Kidney glomerular epithelial cell (primary cell): Measurements from ENCODE around the gene NXPH4.

Experiments
- DNase-seq: peaks from one replicate; lab custom pipeline; 2025; lab: John Stamatoyannopoulos, UW

Gene NXPH4

DNA sequence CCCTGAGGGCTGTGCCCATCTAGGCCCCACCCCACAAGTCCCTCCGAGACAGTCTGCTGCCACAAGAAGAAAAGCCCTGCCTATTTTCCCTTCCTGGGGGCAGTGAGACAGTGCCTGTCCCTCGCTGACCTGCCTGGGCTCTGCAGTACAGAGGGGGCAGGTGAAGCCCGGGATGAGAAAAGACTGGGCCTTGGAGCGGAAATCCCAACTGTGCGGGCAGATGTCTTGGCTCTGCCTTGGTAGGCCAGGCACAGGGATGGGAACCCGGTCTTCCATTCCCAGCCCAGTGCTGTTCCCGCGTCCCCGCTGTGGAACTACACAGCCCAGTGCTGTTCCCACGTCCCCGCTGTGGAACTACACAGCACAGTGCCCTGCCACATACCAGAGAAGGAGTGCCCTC is 12.8 kb upstream of the NXPH4 start:
- no peak for DNase-seq

DNA sequence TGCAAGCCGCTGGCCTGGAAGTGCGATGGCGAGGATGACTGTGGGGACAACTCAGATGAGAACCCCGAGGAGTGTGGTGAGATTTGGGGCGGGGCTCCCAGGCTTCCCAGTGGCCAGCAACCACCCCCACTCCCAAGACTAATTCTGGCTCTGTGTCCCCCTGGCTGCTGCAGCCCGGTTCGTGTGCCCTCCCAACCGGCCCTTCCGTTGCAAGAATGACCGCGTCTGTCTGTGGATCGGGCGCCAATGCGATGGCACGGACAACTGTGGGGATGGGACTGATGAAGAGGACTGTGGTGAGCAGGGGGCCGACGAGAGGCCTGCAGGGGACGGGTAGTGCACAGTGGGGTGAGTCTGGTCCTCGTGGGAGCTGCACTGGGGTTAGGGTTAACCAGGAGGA is 12.1 kb upstream of the NXPH4 start:
- no peak for DNase-seq

DNA sequence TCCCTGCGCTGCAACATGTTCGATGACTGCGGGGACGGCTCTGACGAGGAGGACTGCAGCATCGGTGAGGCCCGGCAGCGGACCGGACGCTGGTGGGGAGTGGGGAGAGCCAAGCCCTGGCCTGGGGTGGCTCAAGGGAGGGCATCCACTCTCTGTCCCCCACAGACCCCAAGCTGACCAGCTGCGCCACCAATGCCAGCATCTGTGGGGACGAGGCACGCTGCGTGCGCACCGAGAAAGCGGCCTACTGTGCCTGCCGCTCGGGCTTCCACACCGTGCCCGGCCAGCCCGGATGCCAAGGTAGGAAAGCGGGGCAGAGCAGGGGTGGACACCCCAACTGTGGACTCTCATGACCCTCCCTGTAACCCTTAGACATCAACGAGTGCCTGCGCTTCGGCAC is 11.4 kb upstream of the NXPH4 start:
- no peak for DNase-seq

DNA sequence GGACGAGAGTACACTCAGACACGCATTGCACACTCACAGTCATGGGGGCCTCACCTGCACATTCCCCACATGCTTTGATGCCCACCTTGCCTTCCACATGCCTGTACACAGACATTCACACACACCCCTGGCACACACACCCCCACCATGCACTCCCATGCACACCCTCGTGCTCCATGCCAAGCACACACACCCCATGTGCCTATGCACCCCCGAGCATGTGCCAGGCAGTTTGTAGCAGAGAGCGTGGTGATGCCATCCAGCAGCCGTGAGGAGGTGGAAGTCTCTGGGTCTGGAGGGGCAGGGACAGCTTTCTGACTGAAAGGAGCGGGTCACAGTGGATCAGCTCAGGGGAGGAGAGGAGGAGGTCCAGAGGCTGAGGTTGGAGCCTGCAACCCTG is 10.7 kb upstream of the NXPH4 start:
- no peak for DNase-seq

DNA sequence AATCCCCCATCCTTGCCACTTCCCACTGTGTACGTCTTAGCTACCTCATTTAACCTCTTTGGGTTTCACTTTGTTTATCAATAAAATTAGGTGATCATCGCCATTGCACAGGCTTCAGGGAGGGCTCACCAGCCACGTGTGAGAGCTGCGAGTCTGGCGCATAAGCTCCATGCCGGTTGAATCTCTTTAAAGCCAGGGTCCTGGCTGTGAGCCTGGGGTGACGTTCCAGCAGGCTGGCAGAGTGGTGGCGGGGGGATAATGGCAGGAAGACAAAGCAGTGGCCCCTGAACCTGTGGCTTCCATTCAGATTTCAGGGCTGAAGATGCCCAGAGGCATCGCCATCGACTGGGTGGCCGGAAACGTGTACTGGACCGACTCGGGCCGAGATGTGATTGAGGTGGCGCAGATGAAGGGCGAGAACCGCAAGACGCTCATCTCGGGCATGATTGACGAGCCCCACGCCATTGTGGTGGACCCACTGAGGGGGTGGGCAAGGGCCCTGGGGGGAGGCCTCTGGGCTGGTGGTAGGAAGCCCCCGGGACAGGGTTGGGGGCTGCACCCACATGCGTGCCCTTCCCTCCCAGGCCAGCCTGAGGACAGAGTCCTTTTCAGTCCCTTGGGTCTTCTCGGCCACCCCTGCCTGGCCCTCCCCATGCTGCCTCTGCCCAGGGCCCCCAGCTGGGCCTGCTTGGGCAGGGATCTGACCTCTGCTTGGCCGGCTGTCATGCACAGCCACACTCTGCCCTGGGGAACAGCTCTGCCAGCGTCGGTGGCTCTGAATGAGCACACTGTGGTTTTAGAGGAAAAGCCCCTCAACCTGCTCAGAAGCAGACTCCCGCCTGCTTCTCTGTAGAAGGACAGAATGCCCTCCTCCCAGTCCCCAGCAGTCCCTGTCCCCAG is 8.6 kb upstream of the NXPH4 start:
- DNase-seq = no peak

DNA sequence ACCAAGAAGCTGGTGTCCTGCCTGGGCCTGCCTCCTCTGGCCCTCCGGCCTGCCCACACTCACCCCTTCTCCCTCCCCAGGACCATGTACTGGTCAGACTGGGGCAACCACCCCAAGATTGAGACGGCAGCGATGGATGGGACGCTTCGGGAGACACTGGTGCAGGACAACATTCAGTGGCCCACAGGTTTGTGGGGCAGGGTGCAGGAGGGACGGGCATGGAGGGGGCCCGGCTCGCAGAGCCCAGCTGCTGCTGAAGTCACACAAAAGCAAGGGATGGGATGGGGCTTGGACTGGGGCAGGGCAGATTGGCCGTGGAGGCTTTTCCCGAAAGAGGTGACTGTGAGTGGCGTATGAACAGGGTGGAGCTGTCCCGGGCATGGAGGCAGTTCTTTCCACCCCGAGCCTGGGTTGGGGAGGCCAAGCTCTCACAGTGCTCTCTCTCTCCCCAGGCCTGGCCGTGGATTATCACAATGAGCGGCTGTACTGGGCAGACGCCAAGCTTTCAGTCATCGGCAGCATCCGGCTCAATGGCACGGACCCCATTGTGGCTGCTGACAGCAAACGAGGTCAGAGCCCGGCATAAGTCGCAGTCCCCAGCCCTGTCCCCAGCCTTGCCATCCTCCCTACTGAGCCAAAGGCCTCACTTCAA is 7.8 kb upstream of the NXPH4 start:
- no peak for DNase-seq

DNA sequence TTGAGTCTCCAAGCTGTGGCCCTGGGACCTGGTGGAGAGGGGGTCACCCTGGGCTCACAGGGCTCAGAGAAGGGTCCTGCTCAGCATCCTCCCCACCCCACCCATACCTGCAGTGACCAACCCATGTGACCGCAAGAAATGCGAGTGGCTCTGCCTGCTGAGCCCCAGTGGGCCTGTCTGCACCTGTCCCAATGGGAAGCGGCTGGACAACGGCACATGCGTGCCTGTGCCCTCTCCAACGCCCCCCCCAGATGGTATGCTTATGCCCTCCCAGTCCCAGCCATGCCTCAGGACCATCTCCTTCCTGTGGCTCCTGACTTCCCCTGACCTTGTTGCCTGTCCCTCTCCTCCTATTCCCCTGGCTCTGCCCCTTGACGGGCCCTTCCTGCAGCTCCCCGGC is 6.7 kb upstream of the NXPH4 start:
- DNase-seq = no peak

DNA sequence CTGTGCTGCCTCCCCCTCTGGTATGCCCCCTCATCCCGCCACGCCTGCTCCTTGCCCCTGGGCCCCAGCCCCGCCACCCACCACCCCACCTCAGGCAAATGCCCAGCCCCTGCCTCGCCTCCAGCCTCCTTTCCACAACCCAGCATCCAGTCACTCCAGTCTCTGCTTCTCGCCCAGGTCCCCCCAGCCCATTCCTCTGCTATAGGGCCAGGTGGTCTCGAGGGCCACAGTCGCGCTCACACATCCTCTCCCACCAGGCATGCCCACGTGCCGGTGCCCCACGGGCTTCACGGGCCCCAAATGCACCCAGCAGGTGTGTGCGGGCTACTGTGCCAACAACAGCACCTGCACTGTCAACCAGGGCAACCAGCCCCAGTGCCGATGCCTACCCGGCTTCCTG is 6.1 kb upstream of the NXPH4 start:
- DNase-seq = no peak

DNA sequence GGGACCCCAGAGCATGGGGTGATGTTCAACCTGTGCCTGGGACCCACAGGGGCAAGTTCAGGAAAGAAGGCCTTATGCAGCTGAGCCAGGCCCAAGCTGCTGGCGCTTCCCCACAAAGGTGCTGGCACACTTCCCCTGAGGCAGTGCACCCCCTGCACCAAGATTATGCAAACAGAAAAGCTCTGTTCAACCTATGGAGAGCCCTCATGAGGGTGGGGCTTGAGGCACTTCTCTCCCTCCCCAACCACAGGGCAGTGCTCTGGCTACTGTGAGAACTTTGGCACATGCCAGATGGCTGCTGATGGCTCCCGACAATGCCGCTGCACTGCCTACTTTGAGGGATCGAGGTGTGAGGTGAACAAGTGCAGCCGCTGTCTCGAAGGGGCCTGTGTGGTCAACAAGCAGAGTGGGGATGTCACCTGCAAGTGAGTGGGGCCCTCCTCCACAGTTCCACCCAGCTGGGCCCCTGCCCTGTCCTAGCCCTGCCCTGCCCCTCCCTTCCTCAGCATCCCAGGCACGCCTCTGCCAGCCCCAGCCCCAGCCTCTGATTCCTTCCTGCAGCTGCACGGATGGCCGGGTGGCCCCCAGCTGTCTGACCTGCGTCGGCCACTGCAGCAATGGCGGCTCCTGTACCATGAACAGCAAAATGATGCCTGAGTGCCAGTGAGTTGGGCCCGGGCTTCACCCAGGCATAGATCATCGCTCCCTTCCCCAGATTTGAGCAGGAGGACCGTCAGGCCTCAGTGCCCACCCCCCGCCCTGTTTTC is 5.5 kb upstream of the NXPH4 start:
- DNase-seq = no peak

DNA sequence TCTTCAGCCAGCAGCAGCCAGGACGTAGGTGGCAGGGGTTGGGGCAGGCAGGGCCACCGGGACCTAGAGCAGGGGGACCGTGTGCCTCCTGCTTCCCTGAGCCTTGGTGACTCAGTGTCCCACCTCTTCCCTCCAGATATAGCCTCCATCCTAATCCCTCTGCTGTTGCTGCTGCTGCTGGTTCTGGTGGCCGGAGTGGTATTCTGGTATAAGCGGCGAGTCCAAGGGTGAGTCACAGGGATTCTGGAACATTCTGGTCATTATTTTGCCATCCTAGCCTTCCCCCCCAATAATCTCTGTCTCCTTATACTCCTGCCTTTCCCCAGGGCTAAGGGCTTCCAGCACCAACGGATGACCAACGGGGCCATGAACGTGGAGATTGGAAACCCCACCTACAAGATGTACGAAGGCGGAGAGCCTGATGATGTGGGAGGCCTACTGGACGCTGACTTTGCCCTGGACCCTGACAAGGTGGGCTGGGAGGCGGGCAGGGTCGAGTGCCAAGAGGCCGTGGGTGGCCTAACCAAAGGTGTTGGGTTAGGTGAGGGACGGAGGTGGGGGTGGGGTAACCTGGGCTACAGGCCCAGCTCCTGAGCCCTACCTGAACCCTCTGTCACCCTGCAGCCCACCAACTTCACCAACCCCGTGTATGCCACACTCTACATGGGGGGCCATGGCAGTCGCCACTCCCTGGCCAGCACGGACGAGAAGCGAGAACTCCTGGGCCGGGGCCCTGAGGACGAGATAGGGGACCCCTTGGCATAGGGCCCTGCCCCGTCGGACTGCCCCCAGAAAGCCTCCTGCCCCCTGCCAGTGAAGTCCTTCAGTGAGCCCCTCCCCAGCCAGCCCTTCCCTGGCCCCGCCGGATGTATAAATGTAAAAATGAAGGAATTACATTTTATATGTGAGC is 4.5 kb upstream of the NXPH4 start:
- no peak for DNase-seq

DNA sequence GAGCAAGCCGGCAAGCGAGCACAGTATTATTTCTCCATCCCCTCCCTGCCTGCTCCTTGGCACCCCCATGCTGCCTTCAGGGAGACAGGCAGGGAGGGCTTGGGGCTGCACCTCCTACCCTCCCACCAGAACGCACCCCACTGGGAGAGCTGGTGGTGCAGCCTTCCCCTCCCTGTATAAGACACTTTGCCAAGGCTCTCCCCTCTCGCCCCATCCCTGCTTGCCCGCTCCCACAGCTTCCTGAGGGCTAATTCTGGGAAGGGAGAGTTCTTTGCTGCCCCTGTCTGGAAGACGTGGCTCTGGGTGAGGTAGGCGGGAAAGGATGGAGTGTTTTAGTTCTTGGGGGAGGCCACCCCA is 3.9 kb upstream of the NXPH4 start:
- no peak for DNase-seq

DNA sequence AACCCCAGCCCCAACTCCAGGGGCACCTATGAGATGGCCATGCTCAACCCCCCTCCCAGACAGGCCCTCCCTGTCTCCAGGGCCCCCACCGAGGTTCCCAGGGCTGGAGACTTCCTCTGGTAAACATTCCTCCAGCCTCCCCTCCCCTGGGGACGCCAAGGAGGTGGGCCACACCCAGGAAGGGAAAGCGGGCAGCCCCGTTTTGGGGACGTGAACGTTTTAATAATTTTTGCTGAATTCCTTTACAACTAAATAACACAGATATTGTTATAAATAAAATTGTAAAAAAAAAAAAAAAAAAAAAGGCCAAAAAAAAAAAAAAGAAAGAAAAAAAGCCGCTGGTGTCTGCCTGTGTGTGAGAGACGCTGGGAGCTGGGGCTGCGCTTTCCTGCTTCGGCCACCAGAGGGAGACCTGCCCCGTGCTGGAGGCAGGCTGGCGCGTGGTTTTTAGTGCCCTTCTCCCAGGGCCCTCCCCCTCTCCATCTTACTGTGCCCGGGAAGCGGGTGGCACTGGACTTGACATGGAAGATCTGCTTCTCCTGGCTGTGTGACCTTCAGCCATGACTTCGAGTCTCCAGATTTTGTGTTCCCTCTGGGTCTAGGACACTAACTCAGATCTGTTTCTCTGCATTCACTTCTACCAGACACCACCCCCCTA is 3.4 kb upstream of the NXPH4 start:
- DNase-seq = peak; percentile 63

DNA sequence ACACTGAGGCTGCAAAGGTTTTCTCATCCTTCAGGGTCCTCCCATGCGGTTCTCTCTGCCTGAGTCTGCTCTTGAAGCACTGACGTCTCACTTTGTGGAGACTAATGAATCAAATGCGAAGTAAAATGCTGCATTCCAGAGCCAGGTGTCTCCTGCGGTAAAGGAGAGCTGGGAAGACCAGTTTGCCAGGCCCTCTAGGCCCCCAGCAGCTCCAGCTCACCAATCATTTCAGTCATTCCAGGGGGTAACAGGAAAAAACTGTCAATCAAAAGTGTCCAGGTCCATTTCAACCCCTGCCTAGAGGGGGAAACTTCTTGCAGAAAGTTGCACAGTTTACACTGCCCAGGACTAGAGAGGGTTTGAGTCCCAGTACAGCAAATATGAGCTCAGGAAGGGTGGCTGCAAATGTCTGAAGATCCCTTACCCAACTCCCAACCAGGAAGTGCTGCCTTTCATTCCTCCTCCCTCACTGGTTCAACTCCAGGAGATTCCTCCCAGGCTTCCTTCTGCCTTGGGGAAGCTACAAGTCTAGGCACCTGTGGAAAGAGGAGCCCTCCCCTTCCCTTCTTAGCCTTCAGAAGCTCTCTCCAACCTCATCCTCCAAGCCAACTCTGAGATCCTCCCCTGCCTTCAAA is 2.7 kb upstream of the NXPH4 start:
- no peak for DNase-seq

DNA sequence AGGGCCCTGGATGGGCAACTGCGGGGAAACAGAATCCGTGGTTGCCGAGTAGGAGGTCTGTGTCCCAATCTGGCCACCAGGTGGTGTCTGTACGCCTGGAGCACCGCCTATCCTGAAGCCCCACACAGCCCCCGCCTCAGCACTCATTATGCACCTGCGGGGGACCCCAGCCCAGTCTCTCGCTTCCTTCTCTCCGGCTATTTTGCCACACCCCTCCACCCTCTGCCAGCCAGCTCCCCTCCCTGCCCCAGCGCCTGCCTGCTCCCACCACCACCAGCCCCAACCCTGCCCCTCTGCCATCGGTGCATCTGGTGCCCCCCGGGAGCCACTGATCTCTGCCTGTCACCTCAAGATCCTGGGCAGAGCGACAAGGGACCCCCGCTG is 2.2 kb upstream of the NXPH4 start:
- peak; percentile 38 for DNase-seq

DNA sequence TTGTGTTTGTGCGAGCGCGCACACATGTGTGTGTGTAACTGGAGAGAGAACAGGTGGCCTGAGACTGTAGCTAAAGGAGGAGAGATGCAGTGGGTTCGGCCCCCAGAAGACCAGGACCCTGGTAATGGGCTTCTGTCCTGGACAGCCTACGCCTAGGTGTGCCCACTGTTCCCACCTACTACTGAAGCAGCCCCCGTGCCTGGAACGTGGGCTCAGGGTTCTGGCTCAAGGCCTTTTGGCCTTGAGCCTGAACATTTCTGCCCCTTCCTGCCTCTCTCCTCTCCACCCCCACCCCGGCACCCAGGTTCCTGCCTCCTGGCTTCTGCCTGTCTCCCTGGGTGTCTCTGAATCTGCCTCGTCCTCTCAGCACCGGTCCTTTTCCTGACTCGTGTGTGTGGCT is 1.5 kb upstream of the NXPH4 start:
- no peak for DNase-seq

DNA sequence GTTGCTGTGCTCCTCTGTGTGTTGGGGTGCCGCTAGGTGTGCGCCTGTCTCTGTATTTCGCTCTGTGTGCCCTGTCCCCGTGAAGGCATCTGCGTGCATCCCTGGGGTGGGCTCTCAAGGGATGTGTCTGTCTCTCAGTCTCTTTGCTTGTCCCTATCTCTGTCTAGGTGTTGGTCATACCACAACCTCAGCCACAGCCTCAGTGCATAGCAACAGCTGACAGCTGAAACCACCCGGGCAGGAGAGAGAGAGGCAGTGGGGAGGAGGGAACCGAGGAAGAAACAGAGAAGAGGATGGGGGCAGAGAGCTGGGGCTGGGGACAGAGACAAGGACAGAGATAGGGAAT is 953 bp upstream of the NXPH4 start:
- no peak for DNase-seq

DNA sequence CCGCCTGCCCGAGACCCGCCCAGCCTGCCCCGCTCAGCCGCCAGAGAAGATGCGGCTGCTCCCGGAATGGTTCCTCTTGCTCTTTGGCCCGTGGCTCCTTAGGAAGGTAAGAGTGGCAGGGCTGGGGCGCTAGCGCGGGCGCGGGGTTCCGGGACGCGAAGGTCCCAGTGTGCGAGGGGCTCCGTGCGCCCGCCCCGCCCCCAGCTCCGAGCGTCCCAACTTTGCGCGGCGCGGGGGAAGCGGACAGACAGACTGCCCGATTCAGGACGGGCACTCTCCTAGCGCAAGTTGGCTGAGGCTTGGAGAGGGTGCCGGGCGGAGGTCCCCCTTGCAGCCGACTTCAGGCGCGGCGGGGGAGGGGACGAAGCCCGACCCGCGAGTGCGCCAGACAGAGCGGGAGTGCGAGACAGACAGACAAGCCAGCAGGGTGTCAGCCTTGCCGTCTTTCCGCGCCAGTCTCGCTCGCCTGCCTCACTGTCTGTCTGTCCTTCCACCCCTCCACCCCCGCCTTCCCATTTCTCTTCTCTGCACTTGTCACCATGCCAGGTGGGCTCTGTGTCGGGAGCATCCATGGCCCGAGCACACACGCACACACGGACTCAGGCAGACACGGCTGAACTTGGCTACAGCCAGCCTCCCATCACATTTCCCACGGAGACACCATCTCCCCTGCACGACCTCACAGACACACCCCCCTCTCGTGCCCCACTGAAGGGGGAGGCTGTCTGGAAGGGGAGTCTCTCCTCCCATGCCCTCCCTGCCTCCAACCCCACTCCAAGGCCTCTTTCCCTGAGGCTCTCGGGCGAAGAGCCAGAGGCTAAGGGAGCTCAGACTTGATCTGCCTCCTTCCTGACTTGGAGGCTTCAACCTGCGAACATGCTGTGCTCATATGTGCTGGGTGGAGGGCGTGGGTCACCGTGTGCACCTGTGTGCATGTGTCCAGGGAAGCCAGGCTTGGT is 606 bp downstream of the NXPH4 start:
- no peak for DNase-seq

DNA sequence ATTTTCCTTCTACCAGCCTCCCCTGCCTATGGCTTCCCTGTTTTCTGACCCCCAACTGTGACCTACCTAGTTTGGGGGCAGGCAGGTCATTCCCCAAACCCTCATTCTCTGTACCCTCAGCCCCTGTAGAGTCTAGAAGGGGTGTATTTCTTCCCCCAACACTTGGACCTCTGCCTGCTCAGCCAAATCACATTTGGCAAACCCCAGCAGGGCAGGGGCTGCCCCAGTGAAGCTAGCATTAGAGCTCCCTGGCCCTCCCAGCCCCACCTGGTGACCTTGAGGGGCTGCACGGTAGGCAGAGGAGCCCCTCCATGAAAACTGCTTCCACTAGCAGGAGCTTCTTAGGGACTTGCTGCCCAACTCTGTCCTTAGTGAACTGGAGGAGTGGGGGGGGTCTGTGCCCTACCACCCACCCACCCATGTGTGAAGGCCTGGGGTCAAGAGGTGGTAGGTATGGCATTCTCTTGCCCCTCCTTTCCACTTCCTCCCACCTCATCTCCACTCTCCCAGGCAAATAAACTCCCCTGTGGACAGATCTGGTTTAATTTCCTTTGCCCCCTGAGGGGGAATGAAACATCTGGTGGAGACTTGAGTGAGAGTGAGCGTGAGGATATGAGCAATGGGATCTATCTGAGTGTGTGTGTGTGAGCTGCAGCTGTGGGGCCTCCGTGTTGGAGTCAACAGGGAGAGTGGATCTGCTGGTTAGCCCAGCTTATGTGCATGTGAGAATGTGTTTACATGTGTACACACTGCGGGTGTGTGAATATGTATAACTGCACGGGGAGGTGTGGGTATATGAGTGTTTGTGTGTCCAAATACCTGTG is 1.6 kb downstream of the NXPH4 start:
- no peak for DNase-seq
